ENCODE results near the gene MAP3K6. TPM values are rescaled to one million over a fixed set of nuclear protein-coding genes. Genes with fewer than 3 reads are reported as not detected.

Gene MAP3K6
- total and polyA plus RNA-seq, 2 of the 13 experiments (the other 11 are each of a cell fraction or from before 2014, with no cell fraction given): 2.7 to 3.2 TPM

- no peak for TF ChIP-seq LRRFIP1 (CRISPR knock-in tag; conservative IDR thresholded peaks at IDR 0.05)
- no peak; the same call in 1 of the 2 replicates for TF ChIP-seq IRF2 (CRISPR knock-in tag; IDR thresholded peaks at IDR 0.05)
- TF ChIP-seq ZNF570 (CRISPR knock-in tag; IDR thresholded peaks at IDR 0.05; ENCODE audit: borderline replicate concordance): no peak
- TF ChIP-seq KAT7 (CRISPR knock-in tag; IDR thresholded peaks at IDR 0.05; ENCODE audit: borderline replicate concordance): no peak
- no peak for TF ChIP-seq BRF2 (CRISPR knock-in tag; IDR thresholded peaks at IDR 0.05)
- 0 out of 2 replicates have a peak, but pooled peaks have one; percentile 33 for TF ChIP-seq ZBTB10 (CRISPR knock-in tag; IDR thresholded peaks at IDR 0.05; ENCODE audit: borderline replicate concordance)
- no peak for TF ChIP-seq ZBTB20 (CRISPR knock-in tag; IDR thresholded peaks at IDR 0.05; ENCODE audit: borderline replicate concordance, low read depth)
- peak; percentile 56; the same call in 1 of the 2 replicates for TF ChIP-seq SALL1 (CRISPR knock-in tag; IDR thresholded peaks at IDR 0.05)
- 0 out of 4 replicates have a peak, but pooled peaks of 1 of the 2 experiments have one; percentile 23 for TF ChIP-seq MAFK (conservative IDR thresholded peaks at IDR 0.05 in 1 of 2, IDR thresholded peaks at IDR 0.05 in 1 of 2; ENCODE audit: low read length in 2 of 2)
- no peak for TF ChIP-seq ZNF737 (CRISPR knock-in tag; IDR thresholded peaks at IDR 0.05; ENCODE audit: borderline replicate concordance)
- peak; percentile 45 for TF ChIP-seq MED1 (CRISPR knock-in tag; IDR thresholded peaks at IDR 0.05)
- TF ChIP-seq FOXK2 (IDR thresholded peaks at IDR 0.05): no peak
- no peak for TF ChIP-seq ARID3A (IDR thresholded peaks at IDR 0.05; ENCODE audit: low read depth, low read length)
- TF ChIP-seq ZNF503 (CRISPR knock-in tag; IDR thresholded peaks at IDR 0.05): no peak
- no peak for TF ChIP-seq NR2F1 (CRISPR knock-in tag; IDR thresholded peaks at IDR 0.05)
- no peak for TF ChIP-seq ZNF274 (CRISPR knock-in tag; IDR thresholded peaks at IDR 0.05)
- peak; percentile 59; the same call in 1 of the 2 replicates for TF ChIP-seq TBX2 (CRISPR knock-in tag; IDR thresholded peaks at IDR 0.05; ENCODE audit: borderline replicate concordance)
- no peak for TF ChIP-seq NPAS2 (CRISPR knock-in tag; IDR thresholded peaks at IDR 0.05; ENCODE audit: borderline replicate concordance)
- 0 out of 2 replicates have a peak, but pooled peaks have one; percentile 27 for TF ChIP-seq RBFOX2 (IDR thresholded peaks at IDR 0.05; ENCODE audit: low read depth, low read length)
Observed at GRCh38 chr1:27341525-27342252, 25.1 kb downstream of the MAP3K6 start, which contains the start of gene SYTL1 (continued).
